Fibroblast of skin of right quadriceps (primary cell): ENCODE results near the gene PHC3.

ENCODE experiments used
- DNase-seq: peaks from one replicate; pipeline ENCODE4 v3.0.0-alpha.2; 2013

PHC3 gene

DNA sequence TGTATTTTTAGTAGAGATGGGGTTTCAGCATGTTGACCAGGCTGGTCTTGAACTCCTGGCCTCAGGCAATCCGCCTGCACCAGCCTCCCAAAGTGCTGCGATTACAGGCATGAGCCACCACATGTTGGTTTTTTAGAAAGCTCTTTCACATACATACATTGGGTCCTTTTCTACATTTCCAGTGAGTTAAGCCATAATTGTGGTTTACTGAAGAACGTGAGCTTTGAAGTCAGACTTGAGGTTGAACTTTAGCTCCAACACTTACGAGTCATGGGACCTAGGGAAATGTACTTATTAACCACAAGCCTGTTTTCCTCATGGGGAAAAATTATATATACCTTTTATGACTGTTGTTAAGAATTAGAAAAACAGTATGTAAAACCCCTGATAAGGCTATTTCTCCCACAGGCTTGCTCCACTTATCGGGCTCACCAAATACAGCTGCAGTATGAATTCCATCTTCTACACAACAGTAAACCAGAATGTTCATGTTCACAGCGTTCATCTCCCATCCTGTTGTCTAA lies 104.8 kb downstream of the PHC3 start:
- DNase-seq: peak; percentile 78

DNA sequence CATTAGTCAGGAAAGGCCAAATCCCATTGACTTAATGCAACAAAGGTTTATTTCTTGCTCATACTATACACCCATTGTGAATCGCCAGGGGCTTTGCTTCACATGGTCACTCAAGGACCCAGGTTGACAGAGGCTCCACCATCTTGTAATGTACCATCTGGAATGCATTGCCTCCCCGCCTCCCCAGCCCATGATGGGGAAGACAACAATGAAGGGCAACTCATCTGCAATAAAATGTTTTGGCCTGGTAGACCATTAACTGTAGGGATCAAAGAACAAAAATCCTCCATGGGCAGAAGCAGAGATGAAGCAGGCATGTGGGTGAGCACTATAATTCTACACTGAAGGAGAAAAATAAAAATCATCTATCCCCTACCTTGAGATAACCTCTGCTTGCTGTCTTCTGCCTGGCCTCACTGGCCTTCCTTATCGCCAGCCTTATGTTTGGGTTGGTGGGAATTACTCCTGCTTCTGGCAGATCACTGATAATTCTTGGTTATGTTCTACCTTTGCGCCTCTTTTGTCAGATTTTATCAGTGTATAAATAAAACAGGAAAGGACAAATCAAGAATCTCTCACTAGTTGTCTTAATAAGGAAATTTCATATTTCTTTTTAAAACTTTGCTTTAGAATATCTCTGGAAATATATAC lies 106.0 kb downstream of the PHC3 start:
- no peak for DNase-seq

DNA sequence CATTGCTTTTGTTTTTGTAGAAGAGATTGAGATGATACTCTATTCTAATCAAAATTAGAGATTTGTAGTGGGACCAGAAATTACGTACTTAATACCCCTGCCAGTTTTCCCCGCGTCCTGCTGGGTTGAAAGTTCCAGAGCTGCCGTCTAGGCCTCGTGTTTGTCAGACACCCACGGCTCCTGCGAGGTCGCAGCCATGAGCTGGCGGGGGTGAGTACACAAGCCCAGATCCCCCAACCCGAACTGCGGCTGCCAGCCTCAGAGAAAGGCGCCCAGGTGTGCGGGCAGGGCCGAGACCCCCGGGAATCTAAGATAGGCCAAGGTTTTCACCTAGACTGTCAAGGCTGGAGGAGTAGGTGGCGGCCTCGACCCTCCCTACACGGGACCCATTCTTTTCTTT lies 117.4 kb downstream of the PHC3 start:
- DNase-seq: no peak

DNA sequence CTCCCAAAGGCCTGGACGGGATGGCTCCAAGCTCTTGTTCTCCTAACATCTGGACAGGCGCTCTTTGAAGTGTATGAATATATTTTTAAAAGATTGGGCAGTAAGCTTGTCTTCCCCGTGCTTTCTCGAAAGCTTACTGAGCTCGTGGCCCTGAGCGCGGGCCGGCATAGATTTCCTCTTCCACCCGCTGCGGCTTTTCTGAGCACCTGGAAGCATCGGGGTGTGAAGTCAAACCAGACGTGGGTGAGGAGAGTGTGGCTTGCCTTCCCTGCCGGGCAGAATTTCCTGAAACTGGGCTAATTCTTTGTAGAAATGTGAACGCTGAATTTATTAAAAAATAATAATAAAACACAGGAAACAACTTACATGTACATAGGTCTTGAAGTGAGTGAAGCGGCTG lies 117.8 kb downstream of the PHC3 start:
- no peak for DNase-seq

DNA sequence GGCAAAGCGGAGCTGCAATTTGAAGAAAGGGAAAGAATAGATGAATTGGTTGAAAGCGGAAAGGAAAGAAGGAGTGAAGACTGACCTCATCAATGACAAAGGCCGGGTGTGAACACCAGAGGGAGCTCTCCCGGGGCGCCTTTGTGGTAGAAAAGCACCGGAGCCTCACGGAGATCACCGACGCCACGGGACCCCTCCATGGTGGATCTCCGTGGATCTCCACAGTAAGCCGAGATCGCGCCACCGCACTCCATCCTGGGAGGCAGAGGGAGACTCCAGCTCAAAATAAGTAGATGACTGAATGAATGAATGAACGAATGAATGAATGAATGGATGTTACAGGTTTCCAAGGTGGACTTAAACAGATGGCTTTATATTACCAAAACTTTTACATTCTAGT lies 118.8 kb downstream of the PHC3 start:
- DNase-seq: no peak

DNA sequence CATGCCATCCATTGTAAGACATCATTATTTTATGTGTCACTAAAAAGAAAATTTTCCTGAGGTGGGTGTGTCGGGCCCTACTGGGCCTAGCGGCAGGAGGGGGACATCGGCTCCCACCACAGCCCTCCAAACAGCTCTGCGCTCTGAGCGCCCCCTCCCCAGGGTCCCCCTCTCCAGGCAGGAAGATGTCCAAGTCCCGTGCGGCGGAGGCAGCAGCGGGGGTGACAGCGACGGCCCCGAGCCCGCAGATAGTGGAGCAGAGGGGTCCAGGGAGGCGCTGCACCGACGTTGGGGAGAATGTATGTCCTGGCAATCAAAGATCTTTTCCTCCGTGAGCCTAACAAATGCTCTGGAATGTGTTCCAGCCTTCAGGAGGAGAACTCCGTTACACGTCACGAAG lies 119.5 kb downstream of the PHC3 start:
- DNase-seq: no peak

DNA sequence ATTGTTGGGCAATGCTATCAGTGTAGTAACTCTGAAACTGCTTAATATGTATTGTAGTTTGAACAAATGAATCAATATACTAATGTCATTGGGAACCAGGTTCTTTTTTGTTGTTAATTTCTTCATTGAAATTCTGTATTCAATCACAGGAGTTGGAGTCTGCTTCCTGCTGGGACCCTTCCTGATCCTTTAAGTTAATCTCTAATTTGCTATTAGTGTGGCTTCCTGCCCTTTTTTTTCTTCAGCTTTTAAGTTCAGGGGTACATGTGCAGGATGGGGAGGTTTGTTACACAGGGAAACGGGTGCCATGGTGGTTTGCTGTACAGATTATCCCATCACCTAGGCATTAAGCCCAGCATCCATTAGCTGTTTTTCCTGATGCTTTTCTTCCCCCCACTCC lies 122.1 kb downstream of the PHC3 start:
- DNase-seq: no peak

DNA sequence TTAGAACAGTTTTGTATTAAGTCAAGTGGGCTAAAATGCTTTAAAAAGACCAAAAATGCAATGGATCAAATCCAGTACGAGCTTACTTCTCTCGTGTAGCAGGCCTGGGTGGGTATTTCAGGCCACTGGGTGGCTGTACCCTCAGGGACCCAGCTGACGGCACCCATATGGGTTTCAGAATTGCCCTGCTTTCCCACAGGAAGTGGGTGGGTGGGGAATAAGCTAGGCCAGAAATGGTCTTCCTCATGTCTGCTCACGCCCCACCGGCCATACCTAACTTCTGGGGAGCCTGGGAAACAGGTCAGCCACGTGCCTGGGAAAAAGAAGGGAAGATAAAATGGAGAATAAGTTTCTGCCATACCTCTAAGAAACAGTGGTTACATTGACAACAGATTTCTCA lies 123.4 kb downstream of the PHC3 start:
- DNase-seq: no peak

DNA sequence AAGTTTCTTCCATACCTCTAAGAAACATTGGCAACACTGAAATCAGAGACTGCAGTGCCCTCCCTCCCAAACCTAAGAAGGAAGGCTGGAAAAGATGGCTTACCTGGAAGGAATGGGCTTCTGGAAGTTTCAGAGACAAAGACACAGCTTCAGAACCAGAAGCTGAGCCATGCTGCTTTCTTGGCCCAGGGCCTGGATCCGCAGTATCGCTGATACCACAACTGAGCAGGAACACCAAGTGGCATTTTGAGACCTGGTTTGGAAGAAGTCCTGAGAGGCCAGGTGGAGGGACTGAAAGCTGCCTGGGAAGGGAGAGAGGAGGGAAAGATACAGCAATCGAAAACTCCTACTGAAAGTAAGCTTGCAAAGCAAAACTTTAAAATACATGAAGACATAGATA lies 124.0 kb downstream of the PHC3 start:
- DNase-seq: no peak

DNA sequence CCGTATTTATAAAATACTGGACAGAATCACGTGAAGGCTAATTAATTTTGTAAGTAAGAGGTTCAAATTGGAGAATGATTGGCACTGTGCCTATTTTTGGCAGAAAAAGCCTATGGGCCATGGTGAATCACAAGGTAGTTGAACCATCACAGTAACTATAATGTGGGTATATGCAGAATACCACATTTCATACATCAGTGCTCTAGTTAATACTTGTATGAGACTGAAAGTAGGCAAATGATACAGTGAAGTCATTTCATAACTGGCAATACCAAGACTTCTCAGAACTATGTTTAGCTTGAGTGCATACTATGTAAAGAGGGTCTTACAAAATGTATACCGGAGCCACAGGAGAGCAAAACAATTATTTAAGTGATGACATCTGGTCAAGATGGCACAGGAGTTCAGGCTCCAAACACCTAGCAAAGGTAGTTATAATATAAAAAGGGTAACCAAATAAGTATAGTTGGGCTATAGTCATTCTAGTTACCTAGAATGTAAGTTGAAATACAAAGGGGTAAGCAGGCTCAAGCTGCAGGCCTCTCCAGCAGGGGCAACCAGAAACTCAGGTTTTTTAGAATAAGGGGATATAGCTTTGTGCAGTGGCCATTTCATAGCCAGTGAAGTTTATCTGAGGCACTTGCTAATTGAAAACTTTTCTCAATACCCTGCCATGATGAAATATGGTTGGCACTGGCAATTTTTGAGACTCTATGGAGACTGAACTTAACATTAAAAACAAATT lies 124.7 kb downstream of the PHC3 start:
- DNase-seq: no peak

DNA sequence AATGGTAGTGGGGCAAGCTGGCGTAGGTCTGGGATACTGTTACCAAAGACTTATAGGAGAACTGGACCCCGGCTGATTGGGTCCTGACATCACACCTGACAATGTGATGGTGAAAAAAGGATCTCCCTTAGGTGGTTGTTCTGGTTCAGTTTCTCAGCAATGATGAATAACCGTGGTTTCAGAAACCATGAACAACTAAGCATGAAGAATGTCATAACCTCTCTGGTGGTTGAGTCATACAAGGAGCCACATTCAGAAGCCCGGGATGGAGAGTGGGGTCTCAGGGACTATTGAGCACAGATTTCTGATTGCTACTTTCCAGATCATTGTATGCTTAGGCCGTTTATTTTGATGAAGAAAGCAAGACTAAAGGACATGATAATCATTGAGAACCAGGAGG lies 126.3 kb downstream of the PHC3 start:
- DNase-seq: peak; percentile 49

DNA sequence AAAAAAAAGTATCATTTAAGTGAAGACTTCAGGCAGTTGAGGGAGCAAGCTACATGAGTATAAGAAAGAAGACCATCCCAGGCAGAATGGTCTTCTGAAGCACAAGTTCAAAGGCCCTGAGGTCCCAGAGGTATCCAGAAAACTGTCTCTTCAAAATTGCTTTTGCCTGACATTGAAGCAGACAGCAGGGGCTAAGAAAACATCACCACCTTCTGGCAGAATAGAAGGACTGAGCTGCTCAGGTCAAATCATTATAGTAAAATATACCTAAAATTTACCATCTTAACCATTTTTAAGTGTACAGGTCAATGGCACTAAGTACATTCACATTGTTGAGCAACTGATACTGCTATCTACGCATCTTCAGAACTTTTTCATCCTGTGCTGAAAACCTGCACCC lies 127.3 kb downstream of the PHC3 start:
- DNase-seq: no peak

DNA sequence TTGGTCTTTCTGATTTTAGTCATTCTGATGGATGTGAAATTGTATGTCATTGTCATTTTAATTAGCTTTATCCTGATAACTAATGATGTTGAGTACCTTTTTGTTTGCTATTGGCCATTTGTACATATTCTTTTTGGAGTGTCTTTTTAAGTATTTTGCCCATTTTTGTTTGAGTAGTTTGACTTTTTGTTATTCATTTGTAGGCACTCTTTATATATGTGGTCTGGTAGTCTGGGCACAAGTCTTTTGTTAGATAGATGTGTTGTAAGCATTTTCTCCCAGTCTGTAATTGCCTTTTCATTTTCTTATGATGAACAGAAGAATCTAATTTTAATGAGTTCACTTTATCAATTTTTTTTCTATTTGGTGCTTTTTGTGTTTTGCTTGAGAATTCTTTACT lies 129.1 kb downstream of the PHC3 start:
- no peak for DNase-seq

DNA sequence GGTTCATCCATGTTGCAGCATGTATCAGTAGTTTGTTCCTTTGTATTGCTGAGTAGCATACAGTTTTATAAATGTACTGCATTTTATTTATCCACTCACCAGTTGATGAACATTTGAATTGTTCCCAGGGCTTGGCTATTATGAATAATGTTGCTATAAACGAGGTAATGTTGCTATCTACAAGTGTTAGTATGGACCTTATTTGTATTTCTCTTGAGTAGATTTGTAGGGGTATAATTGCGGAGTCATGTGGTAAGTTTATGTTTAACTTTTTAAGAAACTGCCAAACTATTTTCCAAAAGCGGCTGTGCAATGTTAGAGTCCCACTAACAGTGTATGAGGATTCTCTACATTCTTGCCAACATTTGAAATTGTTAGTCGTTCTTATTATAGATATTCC lies 130.8 kb downstream of the PHC3 start:
- DNase-seq: no peak

DNA sequence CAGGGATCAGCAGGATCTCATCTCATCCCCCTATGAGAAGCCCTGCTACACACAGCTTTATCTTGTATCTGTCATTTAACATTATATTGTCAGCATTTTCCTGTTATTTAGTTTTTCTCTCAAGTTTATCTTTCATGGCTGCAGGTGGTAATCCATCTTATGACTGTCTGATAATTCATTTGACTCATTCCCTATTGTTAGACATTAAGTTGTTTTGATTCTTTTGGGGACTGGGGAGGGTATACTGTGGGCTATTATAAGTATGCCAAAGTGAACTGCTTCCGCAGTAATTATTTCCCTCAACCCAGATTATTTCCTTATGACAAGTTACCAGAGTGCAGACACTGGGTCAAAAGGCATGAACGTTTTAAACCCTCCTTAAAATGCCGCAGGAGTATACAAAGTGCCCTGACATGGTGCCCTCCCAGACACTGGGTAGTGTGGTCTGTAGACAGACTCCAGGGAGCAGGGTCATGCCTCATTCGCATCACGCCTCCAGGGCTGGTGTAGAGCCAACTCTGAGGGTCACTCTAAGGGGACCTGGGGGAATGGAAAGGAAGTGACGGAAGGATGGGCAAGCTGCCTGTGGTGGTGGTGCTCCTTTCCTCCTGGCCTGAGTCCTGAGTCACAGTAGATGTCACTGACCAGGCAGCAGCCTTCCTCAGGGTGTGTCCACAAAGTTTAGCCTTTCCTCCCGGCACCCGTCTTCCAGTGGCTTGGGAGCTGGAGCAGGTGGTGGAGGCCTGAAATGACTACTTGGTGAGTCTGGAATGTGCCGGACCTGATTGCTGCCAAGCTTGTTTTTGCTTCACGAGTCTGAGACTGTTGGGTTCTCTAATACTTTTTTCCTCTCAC lies 132.2 kb downstream of the PHC3 start:
- DNase-seq: no peak

DNA sequence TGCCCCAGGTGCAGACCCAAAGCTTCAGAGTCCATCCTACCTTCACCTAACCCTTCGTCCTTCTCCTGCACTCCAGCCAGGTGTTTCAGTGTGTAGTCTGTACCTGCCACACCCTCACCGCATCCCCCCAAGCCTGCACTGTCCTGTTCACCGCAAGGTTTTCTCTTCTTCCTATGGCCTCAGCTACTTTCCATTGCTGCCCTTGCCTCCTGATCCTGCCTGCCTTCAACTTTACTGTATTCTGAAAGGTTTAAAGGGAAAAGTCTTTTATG lies 134.5 kb downstream of the PHC3 start:
- DNase-seq: no peak

DNA sequence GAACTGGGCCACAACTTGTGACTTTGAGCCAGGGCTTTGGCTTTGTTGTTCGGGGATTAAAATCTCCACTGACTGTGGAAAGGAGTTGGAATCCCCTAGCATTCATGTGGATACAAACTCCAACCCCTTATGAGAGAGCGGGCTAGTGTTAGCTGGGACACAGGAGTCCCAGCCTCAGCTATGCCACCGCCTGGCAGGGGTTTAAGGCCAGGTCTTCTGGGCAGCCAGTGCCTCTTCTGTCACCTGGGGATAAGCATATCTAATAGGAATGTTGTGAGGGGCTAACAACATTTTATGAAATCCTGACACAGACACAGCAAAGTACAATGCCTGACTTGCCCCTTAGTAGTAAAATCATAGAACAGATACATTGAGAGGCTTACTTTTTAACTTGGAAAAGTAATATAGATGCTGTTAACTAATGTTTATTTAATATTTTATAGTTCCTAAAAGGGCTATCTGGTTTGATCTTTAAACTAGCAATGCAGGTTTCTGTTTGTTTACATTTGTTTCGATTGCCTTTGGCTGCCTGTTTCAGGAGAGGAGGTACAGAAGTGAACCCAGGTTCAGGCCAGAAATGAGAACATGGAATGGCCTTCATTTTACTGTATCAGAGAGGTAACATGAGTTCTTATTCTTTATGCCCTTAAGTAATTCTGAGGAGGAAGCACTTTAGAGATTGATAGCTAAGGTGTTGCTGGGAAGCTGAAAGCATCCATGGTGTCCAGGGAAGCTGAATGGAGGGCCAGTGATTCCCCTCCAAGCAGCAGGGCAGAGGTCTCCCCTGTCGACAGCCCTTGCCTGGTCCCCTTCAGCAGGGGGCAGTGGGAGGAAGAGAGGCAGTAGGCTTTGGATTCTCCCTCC lies 135.0 kb downstream of the PHC3 start:
- DNase-seq: no peak

DNA sequence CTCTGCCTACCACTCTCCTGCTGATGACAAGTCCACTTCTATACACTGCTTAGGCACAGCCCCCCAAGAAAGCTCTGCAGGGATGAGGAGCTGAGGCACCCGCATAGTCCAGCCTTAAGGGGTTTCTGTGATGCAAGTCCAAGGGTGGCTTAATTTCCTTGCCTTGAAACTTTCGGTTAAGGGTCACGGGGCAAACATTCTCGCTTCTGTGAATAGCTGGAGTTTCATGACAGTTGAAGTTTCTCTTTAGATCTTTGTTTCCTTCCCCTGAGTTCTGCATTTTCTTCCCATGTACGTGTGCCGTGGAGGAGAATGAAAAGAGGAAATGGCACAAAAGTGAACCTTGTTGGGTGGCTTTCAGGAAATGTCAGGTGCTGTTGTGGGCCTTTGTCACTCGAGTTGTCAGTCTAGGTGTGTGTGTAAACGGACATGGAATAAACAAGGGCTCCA lies 136.7 kb downstream of the PHC3 start:
- DNase-seq: no peak

DNA sequence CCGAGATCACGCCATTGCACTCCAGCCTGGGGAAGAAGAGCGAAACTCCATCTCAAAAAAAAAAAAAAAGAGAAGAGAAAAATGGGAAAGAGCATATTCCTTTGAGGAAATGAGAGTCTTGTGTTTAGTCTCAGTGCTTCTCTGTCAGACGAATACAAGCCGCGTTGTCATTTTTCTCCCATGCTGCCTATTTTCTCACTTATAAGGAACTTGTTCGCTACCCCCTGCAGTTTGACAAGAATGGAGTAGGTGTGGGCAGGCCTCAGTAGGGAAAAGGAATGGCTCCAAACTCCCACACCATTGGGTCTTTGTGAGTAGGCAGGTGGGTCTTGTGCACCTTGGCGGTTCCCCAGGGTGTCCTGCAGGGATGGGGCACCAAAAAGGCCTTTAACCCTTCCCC lies 137.3 kb downstream of the PHC3 start:
- DNase-seq: no peak

DNA sequence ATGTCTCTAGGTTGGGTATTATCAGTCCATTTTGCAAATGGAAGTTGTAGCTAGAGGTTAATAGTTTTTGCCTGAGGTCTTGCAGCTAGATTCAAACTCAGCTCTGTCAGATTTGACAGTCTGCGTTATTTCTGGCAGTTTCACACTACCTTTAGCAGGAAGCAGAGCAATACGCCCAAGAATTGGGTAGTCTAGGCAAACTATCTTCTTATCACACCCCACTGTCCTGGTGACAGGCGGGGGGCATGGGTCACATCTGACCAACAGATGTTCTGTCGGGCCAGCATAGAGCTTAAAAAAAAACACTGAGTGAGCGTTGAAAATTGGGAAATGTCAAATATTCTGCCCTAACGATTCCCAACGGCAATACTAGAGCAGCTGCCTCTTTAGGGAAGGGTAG lies 138.0 kb downstream of the PHC3 start:
- no peak for DNase-seq

DNA sequence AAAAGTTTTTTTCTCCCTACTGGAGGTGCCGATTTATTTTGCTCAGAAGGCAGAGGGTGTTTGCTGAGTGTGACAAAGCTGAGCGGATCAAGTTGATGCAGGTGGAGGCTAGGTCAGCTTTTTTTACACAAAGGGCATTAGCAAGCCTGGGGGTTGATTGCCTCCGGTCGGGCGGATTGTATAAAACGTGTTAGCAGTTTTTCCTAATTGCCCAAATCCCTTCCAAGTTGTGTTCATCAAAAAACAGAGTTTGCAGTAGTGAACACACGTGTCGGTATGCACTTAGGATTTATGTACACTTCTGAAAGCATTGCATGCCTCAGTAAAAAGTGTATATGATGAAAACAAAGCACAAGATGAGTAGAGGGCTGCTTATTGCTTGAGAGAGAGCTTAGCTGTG lies 141.1 kb downstream of the PHC3 start:
- no peak for DNase-seq

DNA sequence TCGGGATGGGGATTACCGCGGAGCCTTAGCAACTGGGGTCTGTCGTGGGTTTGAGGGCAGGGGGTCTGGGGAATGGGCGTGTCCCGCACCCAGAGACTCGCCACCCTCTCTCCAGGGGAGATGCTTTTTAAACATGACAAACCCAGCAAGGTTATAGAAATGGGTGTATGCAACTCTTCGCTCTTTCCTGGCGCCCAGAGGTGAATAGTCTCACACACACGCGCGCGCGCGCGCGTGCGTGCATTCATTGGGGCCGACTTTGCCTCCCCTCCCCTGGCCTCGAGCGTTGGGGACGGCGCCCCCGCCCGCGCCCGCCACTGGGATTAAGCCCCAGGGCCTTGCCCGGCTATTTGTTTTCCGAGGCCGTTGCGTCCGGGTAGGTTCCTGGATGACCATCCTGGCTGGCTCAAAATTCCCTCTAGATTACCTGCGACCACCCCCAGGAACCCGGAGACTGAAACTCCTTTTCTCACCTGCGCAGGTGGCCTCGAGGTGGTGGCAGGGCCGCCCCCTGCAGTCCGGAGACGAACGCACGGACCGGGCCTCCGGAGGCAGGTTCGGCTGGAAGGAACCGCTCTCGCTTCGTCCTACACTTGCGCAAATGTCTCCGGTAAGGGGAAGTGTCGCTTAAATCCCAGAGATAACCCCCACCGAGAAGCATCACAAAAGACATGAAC lies 143.0 kb downstream of the PHC3 start:
- DNase-seq: no peak
